PC-3 (cell line): ENCODE data around the gene EFCAB11. TPM values are rescaled to one million over a fixed set of nuclear protein-coding genes. Genes with fewer than 3 reads are reported as not detected.
A peak's percentile ranks its signal among the peaks of the same experiment; 100 is the strongest.

Experiments used
- ATAC-seq: fragments of 200-7000 bp; cut with Tn5 transposase; 2 replicates; pipeline ENCODE4 v1.9.1; 2020; ENCODE audit warnings: mild to moderate bottlenecking, moderate library complexity
- BruUV-seq: library from RNA; stranded (reverse); fragments of 400-500 nt; replicated peaks from 2 replicates; lab custom pipeline; 2021; lab: Mats Ljungman, UMichigan
- CTCF ChIA-PET: fragments of 300-600 bp; sonication (Branson Sonifier 250); formaldehyde crosslinking; loops from one replicate; lab custom pipeline; 2022; ENCODE audit warnings: antibody characterized with exemption; lab: Charles Lee
- POLR2A ChIA-PET: fragments of 300-600 bp; sonication (Branson Sonifier 250); formaldehyde crosslinking; loops from one replicate; lab custom pipeline; 2022; ENCODE audit warnings: antibody characterized with exemption; ENCODE audit not compliant: unreplicated experiment; lab: Charles Lee
- DNase-seq: peaks from one replicate; pipeline ENCODE4 v3.0.0-alpha.2; 2015
- H2AFZ ChIP-seq: fragments of 300-600 bp; sonication (generic); 2 replicates; pipeline ENCODE4 v1.6.0; 2016; ENCODE audit warnings: antibody characterized with exemption, low read length
- H3F3A ChIP-seq: fragments of 300-600 bp; sonication (generic); one replicate; pipeline ENCODE4 v1.6.0; 2017; ENCODE audit warnings: antibody characterized with exemption, low read length, control low read depth, mild to moderate bottlenecking; ENCODE audit not compliant: unreplicated experiment
- H3K27ac ChIP-seq: fragments of 300-600 bp; sonication (generic); 2 replicates; pipeline ENCODE4 v1.5.1; 2016; ENCODE audit warnings: mild to moderate bottlenecking, low read length
- H3K27me3 ChIP-seq: fragments of 300-600 bp; sonication (generic); 2 replicates; pipeline ENCODE4 v1.6.1; 2016; ENCODE audit warnings: low read length, mixed read lengths
- H3K36me3 ChIP-seq: fragments of 300-600 bp; sonication (generic); 2 replicates; pipeline ENCODE4 v1.6.1; 2016; ENCODE audit warnings: low read depth, mixed run types, low read length, mixed read lengths
- H3K4me1 ChIP-seq: fragments of 300-600 bp; sonication (generic); 2 replicates; pipeline ENCODE4 v1.5.1; 2016; ENCODE audit warnings: low read length; ENCODE audit not compliant: insufficient read depth
- H3K4me2 ChIP-seq: fragments of 300-600 bp; sonication (generic); 2 replicates; pipeline ENCODE4 v1.6.0; 2016; ENCODE audit warnings: low read length
- H3K4me3 ChIP-seq: fragments of 300-600 bp; sonication (generic); 2 replicates; pipeline ENCODE4 v1.5.1; 2016; ENCODE audit warnings: mild to moderate bottlenecking, low read length, mixed read lengths
- H3K79me2 ChIP-seq: fragments of 300-600 bp; sonication (generic); 2 replicates; pipeline ENCODE4 v1.6.1; 2017; ENCODE audit warnings: low read length, mixed read lengths
- H3K9ac ChIP-seq: fragments of 300-600 bp; sonication (generic); 2 replicates; pipeline ENCODE4 v1.6.0; 2016; ENCODE audit warnings: mild to moderate bottlenecking, low read length
- H3K9me2 ChIP-seq: fragments of 300-600 bp; sonication (generic); replicated peaks from 2 replicates; pipeline ENCODE4 v1.6.1; 2016; ENCODE audit warnings: mixed run types, low read length, mixed read lengths
- H3K9me3 ChIP-seq: fragments of 300-600 bp; sonication (generic); 2 replicates; pipeline ENCODE4 v1.6.1; 2016; ENCODE audit warnings: low read length, mixed read lengths
- H4K20me1 ChIP-seq: fragments of 300-600 bp; sonication (generic); 2 replicates; pipeline ENCODE4 v1.6.1; 2016; ENCODE audit warnings: low read length, mixed read lengths
- EZH2 ChIP-seq: fragments of 300-600 bp; sonication (generic); IDR thresholded peaks from one replicate; pipeline ENCODE4 v1.6.1; 2017; ENCODE audit warnings: antibody characterized with exemption, mild to moderate bottlenecking, low read length; ENCODE audit not compliant: unreplicated experiment
- EZH2phosphoT487 ChIP-seq: fragments of 300-600 bp; sonication (generic); IDR thresholded peaks from 2 replicates; pipeline ENCODE4 v1.6.1; 2018; ENCODE audit warnings: mild to moderate bottlenecking, antibody characterized with exemption, low read length, borderline replicate concordance
- intact Hi-C: fragments of 100-400 bp; cut with micrococcal nuclease; formaldehyde crosslinking; loops from 2 replicates; pipeline ENCODE4 v1.9.0; 2023
- total RNA-seq: library from RNA; depleted of rRNA; stranded (reverse); fragments of >200 nt; gene quantifications from 2 replicates; pipeline ENCODE4 v1.2.3, GENCODE V29; 2014
- TF ChIP-seq, protein P1 (sequence below): fragments of 300-600 bp; sonication (generic); conservative IDR thresholded peaks from 2 replicates; pipeline ENCODE4 v1.5.1; 2017; ENCODE audit warnings: antibody characterized with exemption, low read depth, mild to moderate bottlenecking, low read length

The EFCAB11 gene
- total RNA-seq, 1 experiment from 2014 or later: 7.0 TPM

DNA sequence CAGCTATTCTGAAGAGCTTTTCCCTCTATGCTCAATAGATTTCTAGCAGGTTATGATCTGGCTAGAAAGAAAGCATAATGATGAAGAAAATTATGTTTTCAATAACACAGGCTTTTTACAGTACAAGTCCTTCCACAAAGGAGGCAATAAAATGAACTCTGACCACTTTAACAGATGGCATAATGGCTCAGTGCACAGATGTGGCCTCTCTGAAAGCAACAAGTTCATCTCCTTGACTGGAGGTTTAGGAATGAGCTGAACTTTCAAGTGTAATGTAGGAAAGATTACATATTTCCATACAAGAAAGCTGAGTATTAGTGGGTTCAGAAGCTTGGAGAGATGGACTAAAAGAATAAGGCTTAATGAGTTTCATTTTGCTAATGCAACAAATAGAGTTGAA lies 147.4 kb downstream of the EFCAB11 start:
- ChIA-PET CTCF (no interaction called here), POLR2A (no interaction called here)
- Histone ChIP-seq H3F3A (no peaks in the 10 kb centered on the region), H3K4me1 (peaks cover 8% of the 10 kb centered on the region; the same call in 1 of the 2 replicates), H4K20me1 (no peaks in the 10 kb centered on the region), H2AFZ (no peak overlapping the region), H3K4me3 (no peak overlapping the region), H3K27ac (no peak overlapping the region), H3K9ac (no peak overlapping the region), H3K27me3 (no peaks in the 10 kb centered on the region), H3K36me3 (no peaks in the 10 kb centered on the region), H3K9me3 (no peaks in the 10 kb centered on the region), H3K79me2 (no peaks in the 10 kb centered on the region), H3K9me2 (no peaks in the 10 kb centered on the region), H3K4me2 (no peak overlapping the region)
- no peak for DNase-seq
- no peak for TF ChIP-seq EZH2
- TF ChIP-seq, protein P1, sequence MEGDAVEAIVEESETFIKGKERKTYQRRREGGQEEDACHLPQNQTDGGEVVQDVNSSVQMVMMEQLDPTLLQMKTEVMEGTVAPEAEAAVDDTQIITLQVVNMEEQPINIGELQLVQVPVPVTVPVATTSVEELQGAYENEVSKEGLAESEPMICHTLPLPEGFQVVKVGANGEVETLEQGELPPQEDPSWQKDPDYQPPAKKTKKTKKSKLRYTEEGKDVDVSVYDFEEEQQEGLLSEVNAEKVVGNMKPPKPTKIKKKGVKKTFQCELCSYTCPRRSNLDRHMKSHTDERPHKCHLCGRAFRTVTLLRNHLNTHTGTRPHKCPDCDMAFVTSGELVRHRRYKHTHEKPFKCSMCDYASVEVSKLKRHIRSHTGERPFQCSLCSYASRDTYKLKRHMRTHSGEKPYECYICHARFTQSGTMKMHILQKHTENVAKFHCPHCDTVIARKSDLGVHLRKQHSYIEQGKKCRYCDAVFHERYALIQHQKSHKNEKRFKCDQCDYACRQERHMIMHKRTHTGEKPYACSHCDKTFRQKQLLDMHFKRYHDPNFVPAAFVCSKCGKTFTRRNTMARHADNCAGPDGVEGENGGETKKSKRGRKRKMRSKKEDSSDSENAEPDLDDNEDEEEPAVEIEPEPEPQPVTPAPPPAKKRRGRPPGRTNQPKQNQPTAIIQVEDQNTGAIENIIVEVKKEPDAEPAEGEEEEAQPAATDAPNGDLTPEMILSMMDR: no peak
- TF ChIP-seq EZH2phosphoT487: no peak
- intact Hi-C loops: no loop called here
- no TSS peak for BruUV-seq
- no peak for ATAC-seq

DNA sequence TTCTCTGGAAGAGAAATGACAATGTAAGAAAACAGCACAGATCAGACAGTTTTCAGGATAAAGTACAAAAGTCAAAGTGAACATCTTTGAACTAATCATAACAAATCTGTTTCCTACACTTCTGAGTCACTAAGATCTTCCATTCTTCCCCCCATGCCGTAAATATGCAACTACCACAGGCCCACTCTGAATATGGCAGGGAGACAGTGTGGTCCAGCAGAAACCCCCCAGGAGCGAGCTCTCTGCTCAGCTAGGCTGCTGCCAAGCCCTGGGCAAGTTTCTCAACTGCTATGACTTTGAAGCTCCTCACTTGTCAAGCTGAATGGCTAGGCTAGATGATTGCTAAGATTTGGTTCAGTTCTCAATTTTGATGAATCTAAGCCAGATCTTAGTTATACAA lies 148.1 kb downstream of the EFCAB11 start:
- Histone ChIP-seq H3K9me3 (no peaks in the 10 kb centered on the region), H3K4me2 (no peak overlapping the region), H3K27me3 (no peaks in the 10 kb centered on the region), H4K20me1 (no peaks in the 10 kb centered on the region), H3K9ac (no peak overlapping the region), H3K36me3 (no peaks in the 10 kb centered on the region), H2AFZ (no peak overlapping the region), H3K79me2 (no peaks in the 10 kb centered on the region), H3K4me1 (peaks cover 8% of the 10 kb centered on the region; the same call in 1 of the 2 replicates), H3K27ac (no peak overlapping the region), H3F3A (no peaks in the 10 kb centered on the region), H3K9me2 (no peaks in the 10 kb centered on the region), H3K4me3 (no peak overlapping the region)
- TF ChIP-seq, protein P1: no peak
- TF ChIP-seq EZH2phosphoT487 (no peak), EZH2 (no peak)
- no TSS peak for BruUV-seq
- no peak for DNase-seq
- ChIA-PET POLR2A (no interaction called here), CTCF (no interaction called here)
- intact Hi-C loops: no loop called here
- no peak for ATAC-seq

DNA sequence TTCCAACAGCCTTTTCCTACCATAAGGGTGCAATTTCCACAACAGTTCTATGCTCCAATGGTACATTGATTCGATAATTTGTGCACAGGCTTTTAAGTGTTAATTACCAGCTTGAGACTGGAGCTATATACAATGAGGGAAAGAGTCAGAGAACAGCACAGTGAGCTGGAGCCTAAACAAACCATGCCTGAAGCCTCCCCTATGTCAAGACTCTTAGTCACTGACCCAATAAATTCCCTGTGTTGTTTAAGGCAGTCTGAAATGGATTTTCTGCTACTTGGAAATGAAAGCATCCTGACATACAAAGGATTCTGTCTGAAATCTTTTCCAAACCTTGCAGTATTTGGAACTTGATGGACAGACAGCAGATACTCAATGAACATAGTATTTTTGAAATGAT lies 149.0 kb downstream of the EFCAB11 start:
- Histone ChIP-seq H3K4me2 (0 out of 2 replicates have a peak overlapping the region, but pooled peaks have one; percentile 7), H3K4me3 (no peak overlapping the region), H3K27me3 (no peaks in the 10 kb centered on the region), H3K4me1 (peaks cover 12% of the 10 kb centered on the region; the same call in 1 of the 2 replicates), H3K9me3 (no peaks in the 10 kb centered on the region), H2AFZ (no peak overlapping the region), H3K9me2 (no peaks in the 10 kb centered on the region), H3K9ac (no peak overlapping the region), H3K79me2 (no peaks in the 10 kb centered on the region), H3K36me3 (no peaks in the 10 kb centered on the region), H3K27ac (no peak overlapping the region), H4K20me1 (no peaks in the 10 kb centered on the region), H3F3A (no peaks in the 10 kb centered on the region)
- CTCF ChIA-PET: interaction anchor here (1.0 kb wide), 1 partner anchor 151 kb away, joined by 4 read pairs; no protein-coding TSS in a partner anchor
- peak; percentile 41 for DNase-seq
- no TSS peak for BruUV-seq
- intact Hi-C loops: no loop called here
- TF ChIP-seq, protein P1: no peak
- TF ChIP-seq EZH2phosphoT487 (no peak), EZH2 (no peak)
- POLR2A ChIA-PET: interaction anchor here (0.5 to 0.6 kb wide), 3 partner anchors 111 to 771 kb away, joined by 4 to 9 read pairs (median 8); no protein-coding TSS in a partner anchor
- ATAC-seq: peak; percentile 98
